PC-9 (cell line): ENCODE measurements around the gene LRRC71.

Experiments
- EZH2 ChIP-seq: fragments of 200-600 bp; sonication (generic); IDR thresholded peaks from 2 replicates; pipeline ENCODE4 v1.8.0; 2017; ENCODE audit warnings: antibody characterized with exemption, low read depth
- TF ChIP-seq, protein P1 (sequence below): fragments of 200-600 bp; sonication (generic); conservative IDR thresholded peaks from 2 replicates; pipeline ENCODE4 v1.6.1; 2017; ENCODE audit warnings: mixed run types, antibody characterized with exemption, mild to moderate bottlenecking, moderate library complexity

DNA sequence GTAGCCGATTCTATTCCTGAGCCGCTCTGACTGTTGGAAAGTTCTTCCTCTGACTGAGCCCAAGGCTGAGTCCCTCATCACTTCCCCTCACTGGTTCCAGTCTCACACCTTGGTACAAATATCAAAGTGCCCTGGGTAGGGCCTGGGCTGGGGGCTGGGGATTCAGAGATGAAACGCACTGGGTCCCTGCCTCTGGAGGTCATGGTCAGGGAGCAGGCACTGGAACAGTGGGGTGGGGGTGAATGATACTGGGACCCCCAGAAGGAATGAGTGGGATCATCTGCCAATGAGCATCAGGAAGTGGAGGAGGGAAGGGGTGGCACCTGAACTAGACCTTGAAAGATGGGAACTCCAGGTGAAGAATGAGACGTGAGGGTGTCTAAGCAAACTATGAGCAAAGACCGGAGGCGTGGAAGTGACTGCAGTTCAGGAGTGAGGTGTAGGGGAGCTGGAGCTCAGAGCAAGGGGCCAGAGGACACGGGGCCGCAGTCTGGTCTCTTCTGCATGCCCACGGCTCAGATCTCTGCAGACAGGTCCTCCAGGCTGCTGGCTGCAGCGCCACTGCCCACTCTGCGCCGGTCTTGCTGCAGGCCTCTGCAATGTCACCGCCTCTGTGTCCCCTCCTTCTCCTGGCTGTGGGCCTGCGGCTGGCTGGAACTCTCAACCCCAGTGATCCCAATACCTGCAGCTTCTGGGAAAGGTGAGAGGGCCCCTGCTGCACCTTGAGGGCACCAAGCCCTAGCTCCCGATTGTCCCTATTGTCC is 16.9 kb upstream of the LRRC71 start:
- TF ChIP-seq, protein P1, sequence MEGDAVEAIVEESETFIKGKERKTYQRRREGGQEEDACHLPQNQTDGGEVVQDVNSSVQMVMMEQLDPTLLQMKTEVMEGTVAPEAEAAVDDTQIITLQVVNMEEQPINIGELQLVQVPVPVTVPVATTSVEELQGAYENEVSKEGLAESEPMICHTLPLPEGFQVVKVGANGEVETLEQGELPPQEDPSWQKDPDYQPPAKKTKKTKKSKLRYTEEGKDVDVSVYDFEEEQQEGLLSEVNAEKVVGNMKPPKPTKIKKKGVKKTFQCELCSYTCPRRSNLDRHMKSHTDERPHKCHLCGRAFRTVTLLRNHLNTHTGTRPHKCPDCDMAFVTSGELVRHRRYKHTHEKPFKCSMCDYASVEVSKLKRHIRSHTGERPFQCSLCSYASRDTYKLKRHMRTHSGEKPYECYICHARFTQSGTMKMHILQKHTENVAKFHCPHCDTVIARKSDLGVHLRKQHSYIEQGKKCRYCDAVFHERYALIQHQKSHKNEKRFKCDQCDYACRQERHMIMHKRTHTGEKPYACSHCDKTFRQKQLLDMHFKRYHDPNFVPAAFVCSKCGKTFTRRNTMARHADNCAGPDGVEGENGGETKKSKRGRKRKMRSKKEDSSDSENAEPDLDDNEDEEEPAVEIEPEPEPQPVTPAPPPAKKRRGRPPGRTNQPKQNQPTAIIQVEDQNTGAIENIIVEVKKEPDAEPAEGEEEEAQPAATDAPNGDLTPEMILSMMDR: no peak
- TF ChIP-seq EZH2: no peak
